Trophoblast cell (in vitro differentiated cells and primary cell): ENCODE results near the gene RAB34.

Experiments used
- DNase-seq, 2 donors: peaks; one replicate each; pipeline ENCODE4 v3.0.0-alpha.2; 2016
- H2AFZ ChIP-seq: 2 replicates; pipeline ENCODE4 v1.6.1; 2013; ENCODE audit warnings: low read length, moderate library complexity, mild to moderate bottlenecking; ENCODE audit not compliant: insufficient read depth, poor library complexity
- H2AK5ac ChIP-seq: 2 replicates; pipeline ENCODE4 v1.6.1; 2013; ENCODE audit warnings: mild to moderate bottlenecking, low read length
- H2BK120ac ChIP-seq: 2 replicates; pipeline ENCODE4 v1.6.1; 2013; ENCODE audit warnings: low read length, mild to moderate bottlenecking, moderate library complexity; ENCODE audit not compliant: insufficient read depth, poor library complexity
- H2BK12ac ChIP-seq: 2 replicates; pipeline ENCODE4 v1.6.1; 2013; ENCODE audit warnings: mild to moderate bottlenecking, low read length, moderate library complexity
- H2BK5ac ChIP-seq: 2 replicates; pipeline ENCODE4 v1.6.1; 2013; ENCODE audit warnings: low read length, low read depth, moderate library complexity, mild to moderate bottlenecking; ENCODE audit not compliant: poor library complexity
- H3K14ac ChIP-seq: 2 replicates; pipeline ENCODE4 v1.6.1; 2013; ENCODE audit warnings: mild to moderate bottlenecking, low read length
- H3K18ac ChIP-seq: 2 replicates; pipeline ENCODE4 v1.6.1; 2013; ENCODE audit warnings: mild to moderate bottlenecking, low read length
- H3K23ac ChIP-seq: 2 replicates; pipeline ENCODE4 v1.6.1; 2013; ENCODE audit warnings: low read length
- H3K27ac ChIP-seq: 2 replicates; pipeline ENCODE4 v1.5.1; 2013; ENCODE audit warnings: low read depth, mild to moderate bottlenecking, inconsistent platforms, low read length, moderate library complexity
- H3K27me3 ChIP-seq: 2 replicates; pipeline ENCODE4 v1.6.1; 2013; ENCODE audit warnings: inconsistent platforms, mild to moderate bottlenecking, low read length, moderate library complexity; ENCODE audit not compliant: insufficient read depth
- H3K36me3 ChIP-seq, 2 experiments: 1 replicate in 1 of 2; 2 replicates in 1 of 2; pipeline ENCODE4 v1.6.1; 2013; ENCODE audit warnings: low read length in 2 of 2, mild to moderate bottlenecking in 2 of 2, moderate library complexity in 1 of 2; ENCODE audit not compliant: insufficient read depth in 2 of 2, control insufficient read depth in 1 of 2
- H3K4ac ChIP-seq: 2 replicates; pipeline ENCODE4 v1.6.1; 2013; ENCODE audit warnings: low read depth, mild to moderate bottlenecking, low read length, moderate library complexity
- H3K4me1 ChIP-seq, 2 experiments: 1 replicate in 1 of 2; 2 replicates in 1 of 2; pipeline ENCODE4 v1.6.1; 2013; ENCODE audit warnings: low read length in 2 of 2, mild to moderate bottlenecking in 2 of 2, moderate library complexity in 1 of 2; ENCODE audit not compliant: insufficient read depth in 2 of 2, control insufficient read depth in 1 of 2
- H3K4me2 ChIP-seq: 2 replicates; pipeline ENCODE4 v1.6.1; 2013; ENCODE audit warnings: inconsistent platforms, mild to moderate bottlenecking, low read length, moderate library complexity
- H3K4me3 ChIP-seq: 2 replicates; pipeline ENCODE4 v1.5.1; 2013; ENCODE audit warnings: mild to moderate bottlenecking, low read depth, low read length, inconsistent platforms
- H3K79me1 ChIP-seq: one replicate; pipeline ENCODE4 v1.6.1; 2013; ENCODE audit warnings: low read length
- H3K79me2 ChIP-seq: 2 replicates; pipeline ENCODE4 v1.6.1; 2013; ENCODE audit warnings: low read length, mild to moderate bottlenecking; ENCODE audit not compliant: control insufficient read depth, insufficient read depth, poor library complexity
- H3K9ac ChIP-seq: 2 replicates; pipeline ENCODE4 v1.6.1; 2013; ENCODE audit warnings: mild to moderate bottlenecking, low read length
- H3K9me3 ChIP-seq: 2 replicates; pipeline ENCODE4 v1.6.1; 2013; ENCODE audit warnings: low read depth, mild to moderate bottlenecking, control low read depth, inconsistent platforms, low read length; ENCODE audit not compliant: insufficient read depth
- H4K12ac ChIP-seq: 2 replicates; pipeline ENCODE4 v1.6.1; 2013; ENCODE audit warnings: low read depth, mild to moderate bottlenecking, low read length, moderate library complexity
- H4K8ac ChIP-seq: 2 replicates; pipeline ENCODE4 v1.6.1; 2013; ENCODE audit warnings: low read depth, mild to moderate bottlenecking, low read length, moderate library complexity
- H4K91ac ChIP-seq: one replicate; pipeline ENCODE4 v1.6.1; 2013; ENCODE audit warnings: low read depth, mild to moderate bottlenecking, low read length, moderate library complexity
- WGBS: extraction: QIAGEN DNeasy Blood & Tissue Kit; methylation state at CpG from one replicate; pipeline ENCODE4 v1.1.7; 2013; ENCODE audit warnings: missing lambda C conversion rate; ENCODE audit not compliant: insufficient read length, insufficient coverage; ENCODE audit errors: extremely low coverage; 5-methylcytosine and 5-hydroxymethylcytosine counted together

The RAB34 gene

DNA sequence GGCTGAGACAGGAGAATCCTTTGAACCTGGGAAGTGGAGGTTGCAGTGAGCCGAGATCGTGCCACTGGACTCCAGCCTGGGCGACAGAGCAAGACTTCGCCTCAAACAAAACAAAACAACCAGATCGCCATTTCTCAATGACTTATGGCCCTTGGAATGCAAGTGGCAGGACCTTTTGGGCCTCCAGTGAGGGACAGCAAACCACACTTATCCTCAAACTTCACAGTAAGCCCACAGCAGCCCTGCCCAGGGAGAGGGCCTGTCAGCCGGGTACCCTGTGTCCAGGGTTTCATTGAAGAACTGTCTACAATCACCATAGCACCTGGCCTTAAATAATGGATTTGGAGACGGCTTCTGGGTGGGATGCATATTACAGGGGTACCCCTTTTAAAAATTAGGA is 37.8 kb upstream of the RAB34 start:
- H3K79me1 ChIP-seq = no peaks in the 10 kb centered on the region
- H3K4me3 ChIP-seq = no peak overlapping the region
- no peak overlapping the region for H3K18ac ChIP-seq
- no peak overlapping the region for H2BK12ac ChIP-seq
- H2BK120ac ChIP-seq = no peak overlapping the region
- H2AK5ac ChIP-seq = no peak overlapping the region
- H4K91ac ChIP-seq = no peak overlapping the region
- H4K8ac ChIP-seq = no peak overlapping the region
- H3K9me3 ChIP-seq = no peaks in the 10 kb centered on the region
- H3K4ac ChIP-seq = no peak overlapping the region
- no peak overlapping the region for H3K27ac ChIP-seq
- H3K14ac ChIP-seq = no peak overlapping the region
- no peak overlapping the region for H3K9ac ChIP-seq
- peaks cover 0 to 4% of the 10 kb centered on the region in 2 experiments for H3K4me1 ChIP-seq
- no peak overlapping the region for H3K23ac ChIP-seq
- DNase-seq = no peak
- no peak overlapping the region for H4K12ac ChIP-seq
- no peak overlapping the region for H3K4me2 ChIP-seq
- no peak overlapping the region for H2AFZ ChIP-seq
- peaks cover 36 to 50% of the 10 kb centered on the region in 2 experiments for H3K36me3 ChIP-seq
- H3K27me3 ChIP-seq = no peaks in the 10 kb centered on the region
- H2BK5ac ChIP-seq = no peak overlapping the region
- WGBS = no CpG with 5 or more reads among the region's 7 CpGs
- H3K79me2 ChIP-seq = no peaks in the 10 kb centered on the region

DNA sequence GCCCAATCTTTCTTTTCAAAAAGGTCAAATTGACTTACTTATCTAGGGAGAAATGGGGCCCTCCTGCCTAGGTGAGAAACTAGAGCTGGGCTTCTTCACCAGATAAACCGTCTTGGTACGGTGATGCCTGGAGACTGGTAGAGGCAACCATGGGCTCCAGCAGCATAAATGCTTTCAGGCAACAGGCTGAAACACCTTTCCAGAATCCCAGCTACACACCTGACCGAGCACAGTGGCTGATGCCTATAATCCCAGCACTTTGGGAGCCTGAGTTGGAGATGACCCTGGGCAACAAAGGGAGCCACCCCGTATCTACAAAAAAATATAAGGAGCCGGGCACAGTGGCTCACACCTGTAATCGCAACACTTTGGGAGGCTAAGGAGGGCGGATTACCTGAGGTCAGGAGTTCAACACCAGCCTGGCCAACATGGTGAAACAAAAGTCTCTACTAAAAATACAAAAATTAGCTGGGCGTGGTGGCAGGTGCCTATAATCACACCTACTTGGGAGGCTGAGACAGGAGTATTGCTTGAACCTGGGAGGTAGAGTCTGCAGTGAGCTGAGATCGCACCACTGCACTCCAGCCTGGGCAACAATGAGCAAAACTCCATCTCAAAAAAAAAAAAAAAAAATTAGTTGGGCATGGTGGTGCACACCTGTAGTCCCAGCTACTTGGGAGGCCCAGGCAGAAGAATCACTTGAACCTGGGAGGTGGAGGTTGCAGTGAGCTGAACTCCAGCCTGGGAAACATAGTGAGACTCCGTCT is 34.1 kb upstream of the RAB34 start:
- H2BK120ac ChIP-seq = no peak overlapping the region
- H3K4me2 ChIP-seq = no peak overlapping the region
- no peak overlapping the region for H3K23ac ChIP-seq
- no peaks in the 10 kb centered on the region for H3K27me3 ChIP-seq
- no peaks in the 10 kb centered on the region for H3K9me3 ChIP-seq
- H2BK5ac ChIP-seq = no peak overlapping the region
- no peak overlapping the region for H2BK12ac ChIP-seq
- H2AK5ac ChIP-seq = no peak overlapping the region
- H3K27ac ChIP-seq = no peak overlapping the region
- H3K4me3 ChIP-seq = no peak overlapping the region
- H3K18ac ChIP-seq = no peak overlapping the region
- no peak overlapping the region for H4K91ac ChIP-seq
- no peak overlapping the region for H4K12ac ChIP-seq
- peaks cover 15 to 19% of the 10 kb centered on the region in 2 experiments for H3K4me1 ChIP-seq
- no peak overlapping the region for H2AFZ ChIP-seq
- no peak overlapping the region for H4K8ac ChIP-seq
- no peak overlapping the region for H3K14ac ChIP-seq
- peaks cover 7% of the 10 kb centered on the region for H3K79me2 ChIP-seq
- DNase-seq = no peak
- peaks cover 50 to 57% of the 10 kb centered on the region in 2 experiments for H3K36me3 ChIP-seq
- H3K79me1 ChIP-seq = peaks cover 12% of the 10 kb centered on the region
- no peak overlapping the region for H3K9ac ChIP-seq
- H3K4ac ChIP-seq = no peak overlapping the region
- WGBS = no CpG with 5 or more reads among the region's 10 CpGs

DNA sequence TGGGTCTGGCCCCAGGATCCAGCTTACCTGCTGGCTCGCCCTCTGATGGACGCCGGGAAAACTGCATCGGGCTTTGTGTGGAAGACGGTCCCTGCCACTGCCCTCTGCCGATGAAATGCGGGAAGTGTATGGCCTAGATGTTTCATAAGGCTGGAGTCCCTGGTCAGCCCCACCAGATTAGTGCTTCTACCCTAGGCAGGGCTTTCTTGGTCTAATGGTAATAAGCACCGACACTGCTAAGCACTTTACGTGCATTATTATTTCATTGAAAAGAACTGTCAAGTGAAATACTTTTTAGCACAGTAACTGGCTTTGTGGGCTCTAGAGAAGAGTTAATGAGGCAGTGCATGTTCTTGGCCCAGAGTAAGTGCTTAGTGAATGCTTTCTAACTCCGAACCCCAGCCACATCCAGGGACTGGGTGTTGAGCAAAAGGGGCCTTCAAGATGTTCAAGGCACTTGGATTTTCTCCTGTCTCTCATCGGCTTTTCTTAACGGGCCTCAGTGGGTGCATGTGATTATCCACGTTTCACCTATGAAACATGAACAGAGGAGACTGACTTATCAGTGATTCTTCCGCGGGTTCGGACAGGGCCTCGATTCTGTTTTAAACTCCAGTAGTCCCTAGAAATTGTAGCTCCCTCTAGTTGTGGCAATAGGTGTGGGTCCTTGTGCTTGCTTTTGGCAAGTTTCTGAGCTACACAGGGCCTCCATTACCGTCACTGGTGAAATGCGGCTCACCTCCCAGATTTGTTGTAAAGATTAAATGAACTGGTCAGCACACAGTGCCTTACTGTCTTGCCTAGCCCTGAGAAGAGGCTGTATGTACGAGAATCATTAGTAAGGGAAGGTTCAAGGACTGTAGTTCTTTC is 32.7 kb upstream of the RAB34 start:
- H3K14ac ChIP-seq = no peak overlapping the region
- no peak overlapping the region for H4K91ac ChIP-seq
- H3K36me3 ChIP-seq = peaks cover 61 to 63% of the 10 kb centered on the region in 2 experiments
- H3K4me1 ChIP-seq = peaks cover 27 to 29% of the 10 kb centered on the region in 2 experiments
- no peak overlapping the region for H2AK5ac ChIP-seq
- no CpG with 5 or more reads among the region's 20 CpGs for WGBS
- no peak overlapping the region for H2BK5ac ChIP-seq
- no peak overlapping the region for H3K9ac ChIP-seq
- H3K27ac ChIP-seq = no peak overlapping the region
- peaks cover 25% of the 10 kb centered on the region for H3K79me1 ChIP-seq
- peak overlapping the region; percentile 66 for H4K12ac ChIP-seq
- H3K4me3 ChIP-seq = no peak overlapping the region
- H3K27me3 ChIP-seq = no peaks in the 10 kb centered on the region
- DNase-seq = peak; percentile 93 to 98
- H3K4me2 ChIP-seq = no peak overlapping the region
- no peak overlapping the region for H2BK12ac ChIP-seq
- no peak overlapping the region for H2AFZ ChIP-seq
- no peak overlapping the region for H4K8ac ChIP-seq
- no peaks in the 10 kb centered on the region for H3K9me3 ChIP-seq
- H3K4ac ChIP-seq = peak overlapping the region; percentile 8
- H3K79me2 ChIP-seq = peaks cover 19% of the 10 kb centered on the region
- no peak overlapping the region for H2BK120ac ChIP-seq
- H3K23ac ChIP-seq = no peak overlapping the region
- no peak overlapping the region for H3K18ac ChIP-seq

DNA sequence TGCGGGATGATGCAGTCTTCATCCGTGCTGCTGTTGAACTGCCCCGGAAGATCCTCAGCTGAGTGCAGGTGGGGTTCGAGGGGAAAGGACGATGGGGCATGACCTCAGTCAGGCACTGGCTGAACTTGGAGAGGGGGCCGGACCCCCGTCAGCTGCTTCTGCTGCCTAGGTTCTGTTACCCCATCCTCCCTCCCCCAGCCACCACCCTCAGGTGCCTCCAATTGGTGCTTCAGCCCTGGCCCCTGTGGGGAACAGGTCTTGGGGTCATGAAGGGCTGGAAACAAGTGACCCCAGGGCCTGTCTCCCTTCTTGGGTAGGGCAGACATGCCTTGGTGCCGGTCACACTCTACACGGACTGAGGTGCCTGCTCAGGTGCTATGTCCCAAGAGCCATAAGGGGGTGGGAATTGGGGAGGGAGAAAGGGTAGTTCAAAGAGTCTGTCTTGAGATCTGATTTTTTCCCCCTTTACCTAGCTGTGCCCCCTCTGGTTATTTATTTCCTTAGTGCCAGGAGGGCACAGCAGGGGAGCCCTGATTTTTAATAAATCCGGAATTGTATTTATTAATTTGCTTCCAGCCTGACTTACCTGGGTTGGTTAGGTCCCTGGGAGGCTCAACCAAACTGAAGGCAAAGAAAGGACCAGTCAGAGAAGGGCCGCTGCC is 32.0 kb upstream of the RAB34 start:
- H2BK12ac ChIP-seq = no peak overlapping the region
- H3K79me2 ChIP-seq = peaks cover 25% of the 10 kb centered on the region
- peaks cover 32% of the 10 kb centered on the region for H3K79me1 ChIP-seq
- H3K9me3 ChIP-seq = peaks cover 2% of the 10 kb centered on the region
- peak overlapping the region; percentile 21 for H3K27ac ChIP-seq
- H2AFZ ChIP-seq = no peak overlapping the region
- no peak overlapping the region for H3K14ac ChIP-seq
- H2AK5ac ChIP-seq = no peak overlapping the region
- H3K4me1 ChIP-seq = peaks cover 27 to 29% of the 10 kb centered on the region in 2 experiments
- H2BK120ac ChIP-seq = no peak overlapping the region
- no peak overlapping the region for H3K4me2 ChIP-seq
- H3K4me3 ChIP-seq = no peak overlapping the region
- no peak overlapping the region for H4K8ac ChIP-seq
- H3K4ac ChIP-seq = no peak overlapping the region
- H4K91ac ChIP-seq = no peak overlapping the region
- no peak overlapping the region for H3K23ac ChIP-seq
- H3K18ac ChIP-seq = no peak overlapping the region
- WGBS = no CpG with 5 or more reads among the region's 11 CpGs
- no peak overlapping the region for H3K9ac ChIP-seq
- no peak overlapping the region for H4K12ac ChIP-seq
- no peak for DNase-seq
- no peaks in the 10 kb centered on the region for H3K27me3 ChIP-seq
- no peak overlapping the region for H2BK5ac ChIP-seq
- peaks cover 61 to 69% of the 10 kb centered on the region in 2 experiments for H3K36me3 ChIP-seq
